Loucy (cell line): ENCODE data around the gene PRSS50.

ENCODE experiments used
- H2AFZ ChIP-seq: fragments of 200-600 bp; sonication (generic); 2 replicates; pipeline ENCODE4 v1.6.0; 2016; ENCODE audit warnings: antibody characterized with exemption, mild to moderate bottlenecking, low read length, moderate library complexity
- H3F3A ChIP-seq: fragments of 200-600 bp; 2 replicates; pipeline ENCODE4 v1.6.0; 2016; ENCODE audit warnings: antibody characterized with exemption, low read depth, mild to moderate bottlenecking
- H3K27me3 ChIP-seq: fragments of 200-600 bp; sonication (generic); 2 replicates; pipeline ENCODE4 v1.6.1; 2014; ENCODE audit warnings: low read length, mild to moderate bottlenecking; ENCODE audit not compliant: insufficient read depth, poor library complexity, severe bottlenecking
- H3K36me3 ChIP-seq: fragments of 200-600 bp; sonication (generic); 2 replicates; pipeline ENCODE4 v1.6.1; 2016; ENCODE audit warnings: low read length; ENCODE audit not compliant: insufficient read depth
- H3K4me1 ChIP-seq: fragments of 200-600 bp; sonication (generic); 2 replicates; pipeline ENCODE4 v1.5.1; 2014; ENCODE audit warnings: low read length, mild to moderate bottlenecking; ENCODE audit not compliant: insufficient read depth, poor library complexity, severe bottlenecking
- H3K4me2 ChIP-seq: fragments of 200-600 bp; sonication (generic); 2 replicates; pipeline ENCODE4 v1.6.0; 2014; ENCODE audit warnings: antibody characterized with exemption, low read length, low read depth, mild to moderate bottlenecking; ENCODE audit not compliant: poor library complexity, severe bottlenecking
- H3K4me3 ChIP-seq: fragments of 200-600 bp; sonication (generic); 2 replicates; pipeline ENCODE4 v1.5.1; 2014; ENCODE audit warnings: low read length, mild to moderate bottlenecking, mixed read lengths; ENCODE audit not compliant: poor library complexity, severe bottlenecking
- H3K79me2 ChIP-seq: fragments of 200-600 bp; sonication (generic); 2 replicates; pipeline ENCODE4 v1.6.1; 2014; ENCODE audit warnings: low read length; ENCODE audit not compliant: insufficient read depth
- H3K9ac ChIP-seq: fragments of 200-600 bp; sonication (generic); 2 replicates; pipeline ENCODE4 v1.6.0; 2014; ENCODE audit warnings: mild to moderate bottlenecking, low read depth, low read length, moderate library complexity; ENCODE audit not compliant: poor library complexity, severe bottlenecking
- H3K9me2 ChIP-seq: fragments of 200-600 bp; sonication (generic); replicated peaks from 2 replicates; pipeline ENCODE4 v1.6.1; 2016; ENCODE audit warnings: low read depth, low read length, mixed read lengths
- H3K9me3 ChIP-seq: fragments of 200-600 bp; sonication (generic); 2 replicates; pipeline ENCODE4 v1.6.1; 2014; ENCODE audit warnings: mild to moderate bottlenecking, antibody characterized with exemption, low read length, low read depth; ENCODE audit not compliant: insufficient read depth
- H4K20me1 ChIP-seq: fragments of 200-600 bp; sonication (generic); 2 replicates; pipeline ENCODE4 v1.6.0; 2014; ENCODE audit warnings: antibody characterized with exemption, low read length, mild to moderate bottlenecking; ENCODE audit not compliant: insufficient read depth, poor library complexity, severe bottlenecking
- EZH2phosphoT487 ChIP-seq: fragments of 200-600 bp; IDR thresholded peaks from 2 replicates; pipeline ENCODE4 v1.6.1; 2018; ENCODE audit warnings: antibody characterized with exemption, mild to moderate bottlenecking, moderate library complexity, borderline replicate concordance
- TF ChIP-seq, protein P1 (sequence below): fragments of 200-600 bp; sonication (generic); conservative IDR thresholded peaks from 2 replicates; pipeline ENCODE4 v1.5.1; 2014; ENCODE audit warnings: mild to moderate bottlenecking, antibody characterized with exemption, low read length

PRSS50 gene

DNA sequence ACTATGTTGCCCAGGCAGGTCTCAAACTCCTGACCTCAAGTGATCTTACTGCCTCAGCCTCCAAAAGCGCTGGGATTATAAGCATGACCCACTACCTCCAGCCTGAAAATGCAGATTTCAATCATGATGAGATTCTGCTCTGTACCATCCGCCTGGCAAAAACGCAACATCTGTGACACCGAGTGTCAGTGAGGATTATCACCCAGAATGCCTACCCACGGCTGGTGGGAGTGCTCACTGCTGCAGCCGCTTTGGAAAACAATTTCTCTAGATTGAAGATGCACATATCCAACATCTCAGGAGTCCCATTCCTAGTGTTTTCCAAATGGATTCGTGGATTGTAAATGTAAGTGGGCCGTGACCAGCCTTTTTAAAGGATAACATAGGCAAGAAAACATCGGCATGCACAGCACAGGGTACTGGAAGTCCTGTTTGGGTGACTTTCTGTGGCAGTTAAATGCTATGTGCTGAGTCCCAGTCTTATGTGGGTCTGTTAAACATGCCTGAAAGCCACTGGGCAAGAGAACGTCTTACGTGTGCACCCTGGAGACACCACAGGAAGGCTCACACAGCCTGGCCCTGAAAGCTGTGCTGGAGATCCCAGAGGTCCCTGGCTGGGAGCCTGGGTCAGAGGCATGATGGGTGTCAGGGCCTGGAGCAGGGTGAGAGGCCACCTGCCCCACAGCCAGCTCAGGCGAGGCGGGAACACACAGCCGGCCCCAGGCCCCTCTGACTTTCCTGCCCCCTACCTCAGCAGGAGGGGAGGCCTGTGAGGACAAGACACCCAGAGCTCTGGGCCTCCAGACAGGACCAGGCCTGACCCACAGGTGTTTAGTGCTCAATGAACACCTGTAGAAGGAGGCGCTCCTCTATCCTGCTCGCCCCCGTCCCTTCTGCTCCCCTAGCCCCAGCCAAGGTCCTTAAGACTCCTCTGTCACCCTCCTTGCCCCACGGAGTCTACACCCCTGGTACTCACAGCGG is 918 bp downstream of the PRSS50 start:
- no peaks in the 10 kb centered on the region for H3K9me2 ChIP-seq
- no peaks in the 10 kb centered on the region for H3K36me3 ChIP-seq
- H4K20me1 ChIP-seq: no peaks in the 10 kb centered on the region
- H3K79me2 ChIP-seq: no peaks in the 10 kb centered on the region
- no peak overlapping the region for H3K4me3 ChIP-seq
- no peak overlapping the region for H3K9ac ChIP-seq
- no peak overlapping the region for H2AFZ ChIP-seq
- no peaks in the 10 kb centered on the region for H3F3A ChIP-seq
- TF ChIP-seq, protein P1, sequence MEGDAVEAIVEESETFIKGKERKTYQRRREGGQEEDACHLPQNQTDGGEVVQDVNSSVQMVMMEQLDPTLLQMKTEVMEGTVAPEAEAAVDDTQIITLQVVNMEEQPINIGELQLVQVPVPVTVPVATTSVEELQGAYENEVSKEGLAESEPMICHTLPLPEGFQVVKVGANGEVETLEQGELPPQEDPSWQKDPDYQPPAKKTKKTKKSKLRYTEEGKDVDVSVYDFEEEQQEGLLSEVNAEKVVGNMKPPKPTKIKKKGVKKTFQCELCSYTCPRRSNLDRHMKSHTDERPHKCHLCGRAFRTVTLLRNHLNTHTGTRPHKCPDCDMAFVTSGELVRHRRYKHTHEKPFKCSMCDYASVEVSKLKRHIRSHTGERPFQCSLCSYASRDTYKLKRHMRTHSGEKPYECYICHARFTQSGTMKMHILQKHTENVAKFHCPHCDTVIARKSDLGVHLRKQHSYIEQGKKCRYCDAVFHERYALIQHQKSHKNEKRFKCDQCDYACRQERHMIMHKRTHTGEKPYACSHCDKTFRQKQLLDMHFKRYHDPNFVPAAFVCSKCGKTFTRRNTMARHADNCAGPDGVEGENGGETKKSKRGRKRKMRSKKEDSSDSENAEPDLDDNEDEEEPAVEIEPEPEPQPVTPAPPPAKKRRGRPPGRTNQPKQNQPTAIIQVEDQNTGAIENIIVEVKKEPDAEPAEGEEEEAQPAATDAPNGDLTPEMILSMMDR: no peak
- TF ChIP-seq EZH2phosphoT487: no peak
- H3K9me3 ChIP-seq: no peaks in the 10 kb centered on the region
- no peaks in the 10 kb centered on the region for H3K4me1 ChIP-seq
- no peaks in the 10 kb centered on the region for H3K27me3 ChIP-seq
- H3K4me2 ChIP-seq: no peak overlapping the region

DNA sequence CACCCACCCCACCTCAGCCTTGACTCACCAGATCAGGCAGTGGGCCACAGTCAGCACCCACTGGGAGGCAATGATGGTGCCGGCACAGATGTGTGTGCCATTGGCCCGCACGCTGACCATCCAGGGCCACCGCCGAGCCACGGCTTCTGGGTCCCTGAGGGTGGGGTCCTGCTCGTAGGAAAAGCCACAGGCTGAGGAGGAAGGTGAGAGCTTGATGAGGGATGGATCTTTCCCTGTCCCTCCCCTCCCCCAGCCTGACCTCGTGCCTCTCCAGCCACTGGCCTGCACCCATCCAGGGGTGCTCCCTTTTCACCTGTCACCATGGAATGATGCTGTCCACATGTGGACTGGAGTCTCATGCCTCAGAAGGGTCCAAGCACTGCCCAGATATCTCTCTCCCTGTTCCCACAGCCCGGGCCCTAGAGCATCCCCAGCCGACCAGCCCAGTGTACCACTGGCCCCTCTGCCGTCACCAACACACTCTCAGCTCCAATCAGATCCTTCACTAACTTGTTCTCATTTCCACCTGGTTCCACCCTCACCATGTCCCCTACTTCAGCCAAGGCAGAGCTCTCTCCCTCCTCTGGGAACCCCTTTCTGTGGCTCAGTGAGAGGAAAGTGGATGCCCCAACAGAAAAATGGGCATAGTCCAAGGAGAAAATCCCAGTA is 2.0 kb downstream of the PRSS50 start:
- Histone ChIP-seq H3K9me3 (no peaks in the 10 kb centered on the region), H3K9ac (no peak overlapping the region), H3K9me2 (no peaks in the 10 kb centered on the region), H3K4me1 (no peaks in the 10 kb centered on the region), H4K20me1 (no peaks in the 10 kb centered on the region), H3K4me2 (no peak overlapping the region), H3K79me2 (no peaks in the 10 kb centered on the region), H3K4me3 (no peak overlapping the region), H3K36me3 (no peaks in the 10 kb centered on the region), H3K27me3 (no peaks in the 10 kb centered on the region), H2AFZ (no peak overlapping the region), H3F3A (no peaks in the 10 kb centered on the region)
- TF ChIP-seq, protein P1: no peak

DNA sequence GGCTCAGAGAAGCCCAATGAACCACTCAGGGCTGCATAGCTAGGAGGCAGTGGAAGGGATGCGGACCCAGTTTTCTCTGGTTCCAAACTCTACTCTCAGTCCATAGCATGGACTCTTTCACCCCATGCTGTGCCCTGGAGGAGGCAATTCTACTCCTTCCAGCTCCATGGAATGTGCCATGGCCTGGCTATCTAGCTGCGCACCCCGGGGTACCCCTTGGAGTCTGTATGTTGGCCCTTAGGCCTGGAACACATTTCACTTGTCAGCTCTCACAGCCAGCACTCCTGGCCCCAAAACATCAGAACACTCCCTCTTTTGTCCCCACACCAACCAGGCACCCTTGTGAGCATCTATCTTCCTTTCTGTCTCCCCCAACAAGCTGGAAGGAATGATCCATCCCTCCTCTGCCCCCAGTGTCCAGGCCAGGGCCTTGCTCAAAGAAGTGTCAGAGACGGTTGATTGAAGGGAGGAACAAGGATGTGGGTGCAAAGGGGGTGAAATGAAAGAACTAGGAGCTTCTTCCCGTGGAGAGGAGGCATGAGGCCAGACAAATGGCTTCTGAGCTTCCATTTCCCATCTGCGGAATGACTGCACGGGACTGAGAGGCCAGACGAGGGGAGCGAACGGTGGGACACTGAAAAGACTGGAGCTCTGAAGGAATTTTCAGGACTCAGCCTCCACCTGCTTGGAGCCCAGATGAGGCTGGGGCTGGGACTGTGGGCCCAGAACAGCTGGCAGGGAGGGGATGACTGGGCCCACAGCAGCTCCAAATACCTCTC is 2.8 kb downstream of the PRSS50 start:
- H3F3A ChIP-seq: no peaks in the 10 kb centered on the region
- H3K9me2 ChIP-seq: no peaks in the 10 kb centered on the region
- TF ChIP-seq, protein P1: no peak
- no peak for TF ChIP-seq EZH2phosphoT487
- H2AFZ ChIP-seq: no peak overlapping the region
- H3K27me3 ChIP-seq: no peaks in the 10 kb centered on the region
- no peaks in the 10 kb centered on the region for H3K9me3 ChIP-seq
- no peak overlapping the region for H3K9ac ChIP-seq
- H3K4me3 ChIP-seq: no peak overlapping the region
- no peaks in the 10 kb centered on the region for H3K36me3 ChIP-seq
- no peaks in the 10 kb centered on the region for H3K79me2 ChIP-seq
- H3K4me1 ChIP-seq: no peaks in the 10 kb centered on the region
- no peak overlapping the region for H3K4me2 ChIP-seq
- no peaks in the 10 kb centered on the region for H4K20me1 ChIP-seq
